Fibroblast of villous mesenchyme (primary cell): ENCODE measurements around the gene KLC4. TPM values are rescaled to one million over a fixed set of nuclear protein-coding genes. Genes with fewer than 3 reads are reported as not detected.

Experiments
- DNase-seq: peaks from one replicate; pipeline ENCODE4 v3.0.0-alpha.2; 2010; ENCODE audit warnings: low read depth
- H3K4me3 ChIP-seq: 2 replicates; pipeline ENCODE4 v1.5.1; 2011; ENCODE audit warnings: low read depth, mild to moderate bottlenecking, low read length
- CTCF ChIP-seq: IDR thresholded peaks from 2 replicates; pipeline ENCODE4 v1.5.1; 2012; ENCODE audit warnings: low read depth, mild to moderate bottlenecking, low read length; ENCODE audit not compliant: insufficient read depth
- total RNA-seq: library from RNA; depleted of rRNA; stranded (reverse); fragments of >200 nt; gene quantifications from 2 replicates; pipeline ENCODE4 v1.2.3, GENCODE V29; 2012

The KLC4 gene
- total RNA-seq, 1 donor = 16.0 TPM

- H3K4me3 ChIP-seq = no peak overlapping the region
- peak; percentile 46 for DNase-seq
- no peak for TF ChIP-seq CTCF
Observed at GRCh38 chr6:43119482-43119881, 60.1 kb downstream of the KLC4 start.

- H3K4me3 ChIP-seq = no peak overlapping the region
- DNase-seq = no peak
- no peak for TF ChIP-seq CTCF
Observed at GRCh38 chr6:43120101-43120763, 60.8 kb downstream of the KLC4 start.

DNA sequence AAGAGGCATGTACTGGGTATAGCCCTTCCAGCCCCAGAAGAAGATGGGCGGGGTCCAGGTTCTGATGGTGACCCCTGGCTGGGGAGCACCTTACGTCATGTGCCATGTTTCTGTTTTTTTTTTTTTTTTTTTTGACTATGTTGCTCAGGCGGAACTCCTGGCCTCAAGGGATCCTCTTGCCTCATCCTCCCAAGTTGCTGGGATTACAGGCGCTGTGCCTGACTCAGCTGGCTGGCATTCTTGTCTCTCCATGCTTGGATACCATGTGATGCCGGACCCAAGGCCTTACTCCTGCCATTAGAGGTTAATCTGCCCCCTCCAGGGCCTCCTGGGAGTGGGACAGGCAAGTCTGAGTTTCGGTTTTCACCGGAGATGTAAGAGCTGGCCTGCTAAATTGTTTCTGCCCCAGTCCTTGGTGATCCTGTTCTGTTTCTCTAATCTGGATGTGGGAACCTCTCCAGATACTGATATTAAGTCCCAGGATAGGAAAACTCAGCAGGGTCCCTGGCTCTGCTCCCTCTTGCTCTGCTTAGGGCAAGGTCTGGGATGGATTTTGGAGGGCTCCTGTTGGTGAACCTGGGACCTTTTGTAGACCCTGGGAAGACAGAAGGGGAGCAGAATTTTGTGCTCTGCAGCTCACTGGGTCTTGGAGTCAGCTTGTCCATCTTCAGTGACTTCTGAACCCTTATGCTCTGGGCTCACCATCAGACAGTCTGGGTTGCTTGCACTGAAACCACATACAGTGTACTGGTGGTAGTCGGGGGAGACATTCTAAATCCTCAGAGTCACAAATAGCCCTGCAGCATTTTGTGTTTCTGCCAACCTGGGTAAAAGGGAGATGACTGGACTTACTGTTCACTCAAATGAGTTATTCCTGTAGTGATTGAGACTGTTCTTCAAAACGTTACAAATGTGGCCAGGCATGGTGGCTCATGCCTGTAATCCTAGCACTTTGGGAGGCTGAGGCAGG lies 61.8 kb downstream of the KLC4 start:
- H3K4me3 ChIP-seq = peak overlapping the region; percentile 33
- TF ChIP-seq CTCF = peak; percentile 34
- peak; percentile 100 for DNase-seq

DNA sequence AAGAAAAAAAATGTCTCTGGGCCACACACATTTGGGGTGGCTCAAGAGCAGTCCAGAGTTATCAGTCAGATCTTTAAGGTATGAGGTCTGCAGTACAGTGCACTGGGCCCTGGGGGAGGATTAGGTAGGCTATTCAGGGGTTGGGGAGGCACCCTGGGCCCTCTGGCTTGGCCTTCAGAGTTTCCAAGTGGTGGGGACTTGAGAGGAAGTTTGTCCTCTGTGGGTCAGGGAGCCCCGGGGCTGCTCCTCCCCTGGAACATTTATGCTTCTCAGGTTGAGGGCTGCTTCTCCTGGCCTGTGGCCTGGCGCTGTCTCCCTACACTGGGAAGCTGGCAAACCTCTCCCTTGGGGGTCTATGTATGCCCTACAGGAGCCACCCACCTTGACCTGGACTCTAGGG lies 62.7 kb downstream of the KLC4 start:
- no peak for DNase-seq
- no peak overlapping the region for H3K4me3 ChIP-seq
- no peak for TF ChIP-seq CTCF

- no peak for TF ChIP-seq CTCF
- H3K4me3 ChIP-seq = no peak overlapping the region
- DNase-seq = no peak
Observed at GRCh38 chr6:43123461-43124314, 64.3 kb downstream of the KLC4 start.

GRCh38 chr6:43124481-43124880 lies 65.0 kb downstream of the KLC4 start:
- no peak for DNase-seq
- TF ChIP-seq CTCF = no peak
- no peak overlapping the region for H3K4me3 ChIP-seq
